Astrocyte (in vitro differentiated cells and primary cell): Measurements from ENCODE around the gene GJA1. TPM values are rescaled to one million over a fixed set of nuclear protein-coding genes. Genes with fewer than 3 reads are reported as not detected.

Source experiments
- DNase-seq: peaks from one replicate; pipeline ENCODE4 v3.0.0-alpha.2; 2010; ENCODE audit warnings: low read depth
- FAIRE-seq: peaks from 2 replicates; lab custom pipeline; 2011; peaks lifted over from hg19 to GRCh38; lab: Jason Lieb, UNC
- H2AFZ ChIP-seq: 2 replicates; pipeline ENCODE4 v1.6.0; 2012; ENCODE audit warnings: low read depth, low read length, inconsistent platforms
- H3K27ac ChIP-seq: 2 replicates; pipeline ENCODE4 v1.5.1; 2011; ENCODE audit warnings: low read depth, low read length, inconsistent platforms
- H3K27me3 ChIP-seq: 2 replicates; pipeline ENCODE4 v1.6.0; 2011; ENCODE audit warnings: low read length, inconsistent platforms; ENCODE audit not compliant: insufficient read depth
- H3K36me3 ChIP-seq: 2 replicates; pipeline ENCODE4 v1.5.1; 2011; ENCODE audit warnings: low read length, inconsistent platforms; ENCODE audit not compliant: insufficient read depth
- H3K4me1 ChIP-seq: 2 replicates; pipeline ENCODE4 v1.5.1; 2011; ENCODE audit warnings: low read length, inconsistent platforms; ENCODE audit not compliant: insufficient read depth
- H3K4me2 ChIP-seq: 2 replicates; pipeline ENCODE4 v1.6.0; 2012; ENCODE audit warnings: low read length, inconsistent platforms
- H3K4me3 ChIP-seq: 2 replicates; pipeline ENCODE4 v1.5.1; 2011; ENCODE audit warnings: low read depth, mild to moderate bottlenecking, low read length, inconsistent platforms; ENCODE audit not compliant: insufficient read depth
- H3K79me2 ChIP-seq: 2 replicates; pipeline ENCODE4 v1.6.0; 2012; ENCODE audit warnings: mild to moderate bottlenecking, low read length, inconsistent platforms; ENCODE audit not compliant: insufficient read depth
- H3K9ac ChIP-seq: 2 replicates; pipeline ENCODE4 v1.6.0; 2012; ENCODE audit warnings: mild to moderate bottlenecking, low read length, inconsistent platforms
- H3K9me3 ChIP-seq: 2 replicates; pipeline ENCODE4 v1.5.1; 2012; ENCODE audit warnings: low read depth, mild to moderate bottlenecking, low read length, inconsistent platforms; ENCODE audit not compliant: insufficient read depth
- H4K20me1 ChIP-seq: 2 replicates; pipeline ENCODE4 v1.6.0; 2012; ENCODE audit warnings: low read length, inconsistent platforms; ENCODE audit not compliant: insufficient read depth
- H3K27ac Mint-ChIP-seq: one replicate; pipeline ENCODE4 v1.8.0; 2021; ENCODE audit warnings: mild to moderate bottlenecking, mixed read lengths; ENCODE audit not compliant: unreplicated experiment
- H3K27me3 Mint-ChIP-seq: one replicate; pipeline ENCODE4 v1.8.0; 2021; ENCODE audit warnings: low read depth, mixed read lengths; ENCODE audit not compliant: unreplicated experiment
- H3K36me3 Mint-ChIP-seq: one replicate; pipeline ENCODE4 v1.8.0; 2021; ENCODE audit warnings: low read depth, mixed read lengths; ENCODE audit not compliant: unreplicated experiment
- H3K4me1 Mint-ChIP-seq: one replicate; pipeline ENCODE4 v1.8.0; 2021; ENCODE audit warnings: low read depth, mixed read lengths; ENCODE audit not compliant: unreplicated experiment
- H3K4me3 Mint-ChIP-seq: one replicate; pipeline ENCODE4 v1.8.0; 2021; ENCODE audit warnings: mild to moderate bottlenecking, moderate library complexity, mixed read lengths; ENCODE audit not compliant: unreplicated experiment
- H3K9me3 Mint-ChIP-seq: one replicate; pipeline ENCODE4 v1.8.0; 2021; ENCODE audit warnings: mild to moderate bottlenecking, mixed read lengths; ENCODE audit not compliant: unreplicated experiment
- CTCF ChIP-seq: IDR thresholded peaks from 2 replicates; pipeline ENCODE4 v1.5.1; 2011; ENCODE audit warnings: low read depth, mild to moderate bottlenecking, inconsistent platforms, low read length, moderate library complexity; ENCODE audit not compliant: insufficient read depth
- EZH2 ChIP-seq: IDR thresholded peaks from 2 replicates; pipeline ENCODE4 v1.6.1; 2012; ENCODE audit warnings: mild to moderate bottlenecking, low read length, inconsistent platforms; ENCODE audit not compliant: insufficient read depth
- total RNA-seq: library from RNA; stranded (reverse); gene quantifications from 2 replicates; pipeline ENCODE4 v1.2.1, GENCODE V29; 2021

Gene GJA1
- total RNA-seq, 1 donor from 2014 or later: 433 TPM

- H3K4me1 Mint-ChIP-seq: no peaks in the 10 kb centered on the region
- no peaks in the 10 kb centered on the region for H3K27me3 ChIP-seq
- H3K4me1 ChIP-seq: no peaks in the 10 kb centered on the region
- H3K4me3 Mint-ChIP-seq: no peak overlapping the region
- no peak overlapping the region for H3K4me2 ChIP-seq
- H4K20me1 ChIP-seq: no peaks in the 10 kb centered on the region
- H3K27ac Mint-ChIP-seq: no peak overlapping the region
- DNase-seq: no peak
- no peaks in the 10 kb centered on the region for H3K9me3 Mint-ChIP-seq
- no peaks in the 10 kb centered on the region for H3K79me2 ChIP-seq
- H3K9ac ChIP-seq: no peak overlapping the region
- FAIRE-seq: no peak
- H2AFZ ChIP-seq: no peak overlapping the region
- H3K36me3 ChIP-seq: no peaks in the 10 kb centered on the region
- TF ChIP-seq EZH2: no peak
- TF ChIP-seq CTCF: no peak
- H3K27me3 Mint-ChIP-seq: no peaks in the 10 kb centered on the region
- no peak overlapping the region for H3K27ac ChIP-seq
- no peaks in the 10 kb centered on the region for H3K36me3 Mint-ChIP-seq
- no peaks in the 10 kb centered on the region for H3K9me3 ChIP-seq
- H3K4me3 ChIP-seq: no peak overlapping the region
Measured at GRCh38 chr6:121465101-121465500, 29.7 kb downstream of the GJA1 start.

GRCh38 chr6:121479486-121480098 lies 44.1 kb downstream of the GJA1 start:
- Histone ChIP-seq H3K27me3 (no peaks in the 10 kb centered on the region), H3K79me2 (no peaks in the 10 kb centered on the region), H2AFZ (no peak overlapping the region), H3K9me3 (no peaks in the 10 kb centered on the region), H3K27ac (no peak overlapping the region), H3K9ac (no peak overlapping the region), H3K4me3 (no peak overlapping the region), H3K4me2 (no peak overlapping the region), H3K4me1 (no peaks in the 10 kb centered on the region), H4K20me1 (no peaks in the 10 kb centered on the region), H3K36me3 (no peaks in the 10 kb centered on the region)
- peaks cover 3% of the 10 kb centered on the region for H3K9me3 Mint-ChIP-seq
- no peak overlapping the region for H3K4me3 Mint-ChIP-seq
- DNase-seq: no peak
- H3K36me3 Mint-ChIP-seq: no peaks in the 10 kb centered on the region
- H3K27me3 Mint-ChIP-seq: no peaks in the 10 kb centered on the region
- TF ChIP-seq CTCF (no peak), EZH2 (no peak)
- peaks cover 1% of the 10 kb centered on the region for H3K4me1 Mint-ChIP-seq
- FAIRE-seq: no peak
- no peak overlapping the region for H3K27ac Mint-ChIP-seq

- H3K4me3 Mint-ChIP-seq: no peak overlapping the region
- H3K9me3 ChIP-seq: no peaks in the 10 kb centered on the region
- no peak for FAIRE-seq
Measured at GRCh38 chr6:121480099-121480713, 44.8 kb downstream of the GJA1 start.

More at GRCh38 chr6:121480099-121480713, 44.8 kb downstream of the GJA1 start:
- Histone ChIP-seq H3K27ac (no peak overlapping the region), H3K4me1 (no peaks in the 10 kb centered on the region), H3K9ac (no peak overlapping the region), H3K4me3 (no peak overlapping the region), H3K79me2 (no peaks in the 10 kb centered on the region), H3K27me3 (no peaks in the 10 kb centered on the region), H3K36me3 (no peaks in the 10 kb centered on the region), H2AFZ (no peak overlapping the region), H3K4me2 (no peak overlapping the region), H4K20me1 (no peaks in the 10 kb centered on the region)
- Mint-ChIP-seq H3K27me3 (no peaks in the 10 kb centered on the region), H3K9me3 (peaks cover 3% of the 10 kb centered on the region), H3K36me3 (no peaks in the 10 kb centered on the region), H3K4me1 (peaks cover 3% of the 10 kb centered on the region), H3K27ac (no peak overlapping the region)
- DNase-seq: no peak
- TF ChIP-seq EZH2 (no peak), CTCF (no peak)
